PC-9 (cell line): ENCODE data around the gene BLOC1S1. TPM values are rescaled to one million over a fixed set of nuclear protein-coding genes. Genes with fewer than 3 reads are reported as not detected.

Source experiments
- BruUV-seq: library from RNA; stranded (reverse); fragments of 400-500 nt; replicated peaks from 2 replicates; lab custom pipeline; 2021; lab: Mats Ljungman, UMichigan
- CTCF ChIA-PET: fragments of 300-600 bp; sonication (Branson Sonifier 250); formaldehyde crosslinking; loops from one replicate; lab custom pipeline; 2022; ENCODE audit warnings: antibody characterized with exemption; lab: Charles Lee
- POLR2A ChIA-PET: fragments of 300-600 bp; sonication (Branson Sonifier 250); formaldehyde crosslinking; loops from one replicate; lab custom pipeline; 2022; ENCODE audit warnings: antibody characterized with exemption; ENCODE audit not compliant: unreplicated experiment; lab: Charles Lee
- DNase-seq, 2 experiments: peaks; one replicate each; pipeline versions ENCODE4 v3.0.0 to v3.0.0-alpha.2; 2015 to 2022; ENCODE audit warnings: mixed read lengths in 1 of 2
- H2AFZ ChIP-seq: fragments of 200-600 bp; sonication (generic); 2 replicates; pipeline ENCODE4 v1.8.1; 2017; ENCODE audit warnings: antibody characterized with exemption
- H3F3A ChIP-seq: fragments of 200-600 bp; sonication (generic); 2 replicates; pipeline ENCODE4 v1.8.1; 2017; ENCODE audit warnings: antibody characterized with exemption, mild to moderate bottlenecking, low read depth; ENCODE audit not compliant: insufficient read depth
- H3K27ac ChIP-seq: fragments of 200-600 bp; sonication (generic); 2 replicates; pipeline ENCODE4 v1.6.1; 2016; ENCODE audit warnings: mixed run types
- H3K27me3 ChIP-seq: fragments of 200-600 bp; sonication (generic); 2 replicates; pipeline ENCODE4 v1.6.1; 2016; ENCODE audit warnings: low read depth, mixed run types; ENCODE audit not compliant: insufficient read depth
- H3K36me3 ChIP-seq: fragments of 200-600 bp; sonication (generic); 2 replicates; pipeline ENCODE4 v1.6.1; 2016; ENCODE audit warnings: low read depth, mixed run types
- H3K4me1 ChIP-seq: fragments of 200-600 bp; sonication (generic); replicated peaks from 2 replicates; pipeline ENCODE4 v1.6.1; 2016; ENCODE audit warnings: mixed run types; ENCODE audit not compliant: insufficient read depth
- H3K4me2 ChIP-seq: fragments of 200-600 bp; sonication (generic); 2 replicates; pipeline ENCODE4 v1.6.1; 2017; ENCODE audit warnings: mixed run types
- H3K4me3 ChIP-seq: fragments of 200-600 bp; sonication (generic); 2 replicates; pipeline ENCODE4 v1.6.1; 2016; ENCODE audit warnings: mixed run types
- H3K79me2 ChIP-seq: fragments of 200-600 bp; sonication (generic); 2 replicates; pipeline ENCODE4 v1.6.1; 2017; ENCODE audit warnings: low read depth, mixed run types
- H3K9me2 ChIP-seq: fragments of 200-600 bp; sonication (generic); 2 replicates; pipeline ENCODE4 v1.8.1; 2017; ENCODE audit warnings: mild to moderate bottlenecking; ENCODE audit not compliant: insufficient read depth
- H3K9me3 ChIP-seq: fragments of 200-600 bp; sonication (generic); 2 replicates; pipeline ENCODE4 v1.8.1; 2016; ENCODE audit warnings: low read depth; ENCODE audit not compliant: insufficient read depth
- H4K20me1 ChIP-seq: fragments of 200-600 bp; sonication (generic); 2 replicates; pipeline ENCODE4 v1.8.1; 2017; ENCODE audit not compliant: insufficient read depth
- CTCF ChIP-seq: fragments of 200-600 bp; sonication (generic); conservative IDR thresholded peaks from 2 replicates; pipeline ENCODE4 v1.6.1; 2017; ENCODE audit warnings: mixed run types, antibody characterized with exemption, mild to moderate bottlenecking, moderate library complexity
- EZH2 ChIP-seq: fragments of 200-600 bp; sonication (generic); IDR thresholded peaks from 2 replicates; pipeline ENCODE4 v1.8.0; 2017; ENCODE audit warnings: antibody characterized with exemption, low read depth
- intact Hi-C: fragments of 100-400 bp; cut with micrococcal nuclease; formaldehyde crosslinking; loops from one replicate; pipeline ENCODE4 v1.10.0; 2022; ENCODE audit not compliant: unreplicated experiment
- total RNA-seq: library from RNA; stranded (reverse); gene quantifications from 2 replicates; pipeline ENCODE4 v1.2.3, GENCODE V29; 2021

The BLOC1S1 gene
- total RNA-seq, 1 experiment from 2014 or later, result 81.1 TPM

DNA sequence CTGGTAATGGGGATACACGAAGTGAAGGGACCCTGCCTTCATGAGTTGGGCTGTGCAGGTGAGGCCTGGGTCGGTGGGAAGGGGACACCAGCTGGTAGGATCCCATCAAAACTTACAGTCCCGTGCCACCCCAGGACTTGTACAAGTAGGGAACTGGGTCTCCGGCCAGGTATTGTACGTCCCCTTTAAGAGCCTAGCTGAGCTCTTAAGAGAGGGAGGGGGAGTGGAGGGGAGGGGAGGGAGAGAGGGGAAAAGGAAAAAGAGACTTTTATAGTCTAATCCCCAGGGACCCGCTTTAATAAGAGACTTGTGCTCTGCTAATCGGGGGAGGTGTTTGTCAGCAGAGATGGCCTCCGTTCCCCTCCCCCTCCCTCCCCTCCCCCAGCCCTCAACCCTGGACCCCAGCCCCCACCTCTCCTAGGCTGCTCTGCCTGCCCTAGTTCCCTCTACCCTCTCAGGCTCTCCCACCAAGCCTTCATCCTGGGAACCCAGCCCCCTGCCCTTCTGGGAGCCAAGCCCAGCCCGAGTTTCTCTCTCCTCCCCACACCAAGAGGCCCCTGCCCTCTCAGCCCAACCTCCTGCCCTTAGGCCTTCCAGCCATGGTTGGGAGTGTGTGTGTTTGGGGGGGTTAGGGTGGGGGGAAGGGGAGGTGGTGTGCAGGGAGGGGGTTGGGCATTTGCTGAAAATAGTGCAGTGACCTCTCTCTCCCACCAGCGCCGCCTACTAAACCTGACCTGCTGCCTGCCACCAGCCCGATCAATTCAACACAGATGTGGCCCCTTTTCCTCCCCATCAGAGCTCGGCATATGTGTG is 29.7 kb downstream of the BLOC1S1 start:
- CTCF ChIA-PET, result interaction anchor here (0.6 kb wide), 1 partner anchor 58 kb away, joined by 8 read pairs; no protein-coding TSS in a partner anchor

GRCh38 chr12:55746174-55746912 is 30.5 kb downstream of the BLOC1S1 start:
- Histone ChIP-seq H3K27ac (no peak overlapping the region), H3K27me3 (no peaks in the 10 kb centered on the region), H3K9me2 (no peaks in the 10 kb centered on the region), H3K4me1 (peaks cover 12% of the 10 kb centered on the region; the same call in 1 of the 2 replicates), H3K79me2 (no peaks in the 10 kb centered on the region), H2AFZ (no peak overlapping the region), H3K4me2 (no peak overlapping the region), H4K20me1 (no peaks in the 10 kb centered on the region), H3K9me3 (no peaks in the 10 kb centered on the region), H3K36me3 (no peaks in the 10 kb centered on the region), H3K4me3 (no peak overlapping the region), H3F3A (peaks cover 6% of the 10 kb centered on the region)
- ChIA-PET CTCF (interaction anchor here (0.6 kb wide), 1 partner anchor 753 kb away, joined by 20 read pairs; no protein-coding TSS in a partner anchor), POLR2A (no interaction called here)
- no peak for TF ChIP-seq EZH2
- no peak for TF ChIP-seq CTCF
- no peak for DNase-seq
- BruUV-seq, result no TSS peak
- intact Hi-C loops, result no loop called here

More for the DNA sequence above, 29.7 kb downstream of the BLOC1S1 start:
- no TSS peak for BruUV-seq
- peaks cover 12% of the 10 kb centered on the region; the same call in 1 of the 2 replicates for H3K4me1 ChIP-seq
- no peak overlapping the region for H3K27ac ChIP-seq
- TF ChIP-seq CTCF, result no peak
- TF ChIP-seq EZH2, result no peak
- no peak overlapping the region for H3K4me3 ChIP-seq
- intact Hi-C loops, result no loop called here
- H3F3A ChIP-seq, result peaks cover 13% of the 10 kb centered on the region
- H3K27me3 ChIP-seq, result no peaks in the 10 kb centered on the region
- H2AFZ ChIP-seq, result no peak overlapping the region
- H3K79me2 ChIP-seq, result no peaks in the 10 kb centered on the region
- POLR2A ChIA-PET, result no interaction called here
- H3K9me3 ChIP-seq, result no peaks in the 10 kb centered on the region
- H4K20me1 ChIP-seq, result no peaks in the 10 kb centered on the region
- H3K36me3 ChIP-seq, result no peaks in the 10 kb centered on the region
- H3K9me2 ChIP-seq, result no peaks in the 10 kb centered on the region
- no peak for DNase-seq
- H3K4me2 ChIP-seq, result no peak overlapping the region

- intact Hi-C loops, result no loop called here
- ChIA-PET POLR2A (interaction anchor here (0.9 kb wide), 1 partner anchor 12 kb away, joined by 7 read pairs; no protein-coding TSS in a partner anchor), CTCF (interaction anchor here (0.5 to 0.7 kb wide), 3 partner anchors 48 to 753 kb away, joined by 3 to 20 read pairs (median 4); no protein-coding TSS in a partner anchor)
- Histone ChIP-seq H2AFZ (no peak overlapping the region), H3K79me2 (no peaks in the 10 kb centered on the region), H3K4me3 (no peak overlapping the region), H3K9me3 (no peaks in the 10 kb centered on the region), H3K4me2 (no peak overlapping the region), H3K27me3 (no peaks in the 10 kb centered on the region), H4K20me1 (no peaks in the 10 kb centered on the region), H3K36me3 (no peaks in the 10 kb centered on the region), H3F3A (peaks cover 6% of the 10 kb centered on the region), H3K27ac (no peak overlapping the region), H3K9me2 (no peaks in the 10 kb centered on the region), H3K4me1 (peaks cover 12% of the 10 kb centered on the region; the same call in 1 of the 2 replicates)
- no peak for DNase-seq
- BruUV-seq, result no TSS peak
- no peak for TF ChIP-seq EZH2
- TF ChIP-seq CTCF, result no peak
Measured at GRCh38 chr12:55746913-55747231, 31.0 kb downstream of the BLOC1S1 start.
